Measurements from ENCODE around the gene NDUFS2.
A peak's percentile ranks its signal among the peaks of the same experiment; 100 is the strongest.
"Not testable (repeated sequence)": the region's sequence is repeated elsewhere in the genome, so short reads cannot be mapped to it uniquely, and the experiment has no call there.

NDUFS2 gene

DNA sequence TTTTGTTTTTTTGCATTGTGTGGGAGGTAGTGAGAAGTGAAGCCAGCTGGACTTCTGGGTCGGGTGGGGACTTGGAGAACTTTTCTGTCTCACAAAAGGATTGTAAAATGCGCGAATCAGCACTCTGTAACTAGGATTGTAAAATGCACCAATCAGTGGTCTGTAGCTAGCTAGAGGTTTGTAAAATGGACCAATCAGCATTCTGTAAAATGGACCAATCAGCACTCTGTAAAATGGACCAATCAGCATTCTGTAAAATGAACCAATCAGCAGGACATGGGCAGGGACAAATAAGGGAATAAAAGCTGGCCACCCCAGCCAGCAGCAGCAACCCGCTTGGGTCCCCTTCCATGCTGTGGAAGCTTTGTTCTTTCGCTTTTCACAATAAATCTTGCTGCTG is 47.9 kb downstream of the NDUFS2 start:
- not testable (repeated sequence) for DNase-seq (ENCODE audit: low read depth in 2 of 2)

DNA sequence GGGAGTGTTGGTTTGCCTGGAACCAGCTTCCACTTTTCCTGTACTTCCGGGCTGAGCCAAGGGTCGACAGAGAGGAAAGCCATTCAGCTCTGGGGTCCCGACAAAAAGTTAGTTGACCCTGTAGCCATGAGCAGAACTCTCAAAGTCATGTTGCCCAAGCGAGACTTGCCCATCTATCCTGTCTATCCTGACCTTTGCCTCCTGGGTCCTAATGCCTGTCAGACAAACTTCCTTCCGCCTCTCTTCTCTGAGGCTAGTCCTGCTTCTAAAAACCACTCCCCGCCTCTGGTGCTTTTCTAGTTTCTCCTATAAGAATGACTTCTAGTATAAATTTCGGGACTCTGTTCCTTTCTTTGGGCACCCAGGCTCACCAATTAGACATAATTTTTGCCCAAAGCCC is 48.7 kb downstream of the NDUFS2 start:
- DNase-seq (ENCODE audit: low read depth in 2 of 2) = no peak

DNA sequence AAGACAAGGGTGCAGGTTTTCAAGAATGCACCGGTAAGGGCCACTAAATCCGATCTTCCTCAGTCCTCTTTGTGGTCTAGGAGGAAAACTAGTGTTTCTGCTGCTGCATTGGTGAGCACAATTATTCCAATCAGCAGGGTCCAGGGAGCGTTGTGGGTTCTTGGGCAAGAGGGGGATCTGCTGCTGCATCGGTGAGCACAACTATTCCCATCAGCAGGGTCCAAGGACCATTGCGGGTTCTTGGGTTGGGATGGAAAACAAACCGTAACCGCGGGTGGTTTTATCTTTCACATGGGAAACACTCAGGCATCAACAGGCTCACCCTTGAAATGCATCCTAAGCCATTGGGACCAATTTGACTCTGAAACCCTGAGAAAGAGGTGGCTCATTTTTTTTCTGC is 49.4 kb downstream of the NDUFS2 start:
- no peak for DNase-seq (ENCODE audit: low read depth in 2 of 2)

DNA sequence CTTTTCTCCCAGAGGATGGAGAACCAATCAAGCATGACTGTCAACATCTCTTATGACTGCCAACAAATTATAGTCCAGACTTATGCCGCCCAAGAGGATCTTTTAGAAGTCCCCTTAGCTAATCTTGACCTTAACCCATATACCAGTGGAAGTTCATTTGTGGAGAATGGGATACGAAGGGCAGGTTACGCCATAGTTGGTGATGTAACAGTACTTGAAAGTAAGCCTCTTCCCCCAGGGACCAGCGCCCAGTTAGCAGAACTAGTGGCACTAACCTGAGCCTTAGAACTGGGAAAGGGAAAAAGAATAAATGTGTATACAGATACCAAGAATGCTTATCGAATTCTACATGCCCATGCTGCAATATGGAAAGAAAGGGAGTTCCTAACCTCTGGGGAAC is 53.1 kb downstream of the NDUFS2 start:
- DNase-seq (ENCODE audit: low read depth in 2 of 2) = not testable (repeated sequence)

DNA sequence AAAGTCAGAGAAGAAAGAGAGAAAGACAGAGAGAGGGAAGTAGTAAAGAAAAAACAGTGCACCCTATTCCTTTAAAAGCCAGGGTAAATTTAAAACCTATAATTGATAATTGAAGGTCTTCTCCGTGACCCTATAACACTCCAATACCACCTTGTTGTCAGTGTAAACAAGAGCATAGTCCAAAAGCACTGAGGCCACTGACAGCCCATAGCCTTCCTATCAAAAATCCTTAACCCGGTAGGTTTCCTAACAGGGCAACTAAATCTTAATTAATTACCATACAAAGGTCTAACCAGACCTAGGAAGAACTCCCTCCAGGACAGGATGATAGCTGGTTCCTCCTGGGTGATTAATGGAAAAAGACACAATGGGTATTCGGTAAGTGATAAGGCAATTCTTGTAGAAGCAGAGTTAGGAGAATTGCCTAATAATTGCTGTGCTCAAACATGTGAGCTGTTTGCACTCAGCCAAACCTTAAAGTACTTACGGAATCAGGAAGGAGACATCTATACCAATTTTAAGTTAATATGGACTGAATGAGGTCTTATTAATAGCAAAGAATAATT is 53.9 kb downstream of the NDUFS2 start:
- DNase-seq (ENCODE audit: low read depth in 2 of 2) = not testable (repeated sequence)

DNA sequence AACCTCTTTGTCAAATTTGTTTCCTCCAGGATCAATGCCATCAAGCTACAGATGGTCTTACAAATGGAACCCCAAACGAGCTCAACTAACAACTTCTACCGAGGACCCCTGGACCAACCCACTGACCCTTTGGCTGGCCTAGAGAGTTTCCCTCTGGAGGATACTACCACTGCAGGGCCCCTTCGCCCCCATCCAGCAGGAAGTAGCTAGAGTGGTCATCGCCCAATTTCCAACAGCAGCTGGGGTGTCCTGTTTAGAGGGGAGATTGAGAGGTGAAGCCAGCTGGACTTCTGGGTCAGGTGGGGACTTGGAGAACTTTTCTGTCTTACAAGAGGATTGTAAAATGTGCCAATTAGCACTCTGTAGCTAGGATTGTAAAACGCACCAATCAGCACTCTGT is 54.9 kb downstream of the NDUFS2 start:
- DNase-seq (ENCODE audit: low read depth in 2 of 2) = not testable (repeated sequence)

DNA sequence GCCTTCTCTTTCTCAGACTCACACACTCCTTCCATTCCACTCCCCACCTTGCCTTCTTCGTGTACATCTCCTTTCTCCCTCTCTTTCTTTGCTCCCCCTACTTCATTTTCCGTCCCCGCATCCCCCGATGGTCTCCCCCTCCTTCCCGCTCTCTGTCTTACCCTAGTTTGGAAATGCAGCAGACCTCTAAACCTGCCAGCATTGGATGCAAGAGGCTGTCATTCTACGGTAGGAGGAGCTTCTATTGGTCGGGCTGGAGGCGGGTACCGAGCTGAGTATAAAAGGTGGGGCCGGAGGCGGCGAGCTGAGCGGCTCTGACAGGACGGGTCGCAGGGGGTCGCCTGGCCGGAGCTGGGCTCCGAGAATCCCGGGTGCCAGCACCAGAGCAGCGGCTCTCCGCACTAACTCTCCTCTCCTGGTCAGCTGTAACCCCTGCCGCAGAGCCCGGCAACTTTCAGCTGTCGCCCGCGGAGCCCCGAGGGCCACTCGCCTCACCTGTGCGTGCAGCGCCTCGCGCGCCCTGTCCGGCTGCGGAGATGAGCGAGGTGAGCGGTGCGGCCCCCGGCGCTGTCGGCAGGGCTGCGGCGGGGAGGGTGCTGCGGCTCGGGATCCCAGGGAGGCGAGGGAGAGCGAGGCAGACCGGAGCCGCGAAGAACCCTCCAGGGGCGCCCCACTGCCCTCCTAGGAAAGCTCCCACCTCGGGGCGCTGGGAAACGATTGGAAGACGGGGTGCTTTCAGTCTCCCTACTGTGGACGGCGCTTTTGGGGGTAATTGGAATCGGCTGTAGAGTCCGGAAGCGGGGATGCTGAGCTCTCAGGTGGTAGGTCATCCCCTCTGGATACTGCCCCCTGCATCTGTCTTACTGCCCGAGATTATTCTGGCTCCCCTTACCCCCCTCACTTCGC is 56.5 kb downstream of the NDUFS2 start, which contains the start of gene PCP4L1:
TSS of gene PCP4L1 (plus strand) at position 307 of the 906 bp plus-strand sequence. CDS start at position 537, 230 bp downstream.
- peak in 1 of 2 donors; percentile 4 for DNase-seq (ENCODE audit: low read depth in 2 of 2)

DNA sequence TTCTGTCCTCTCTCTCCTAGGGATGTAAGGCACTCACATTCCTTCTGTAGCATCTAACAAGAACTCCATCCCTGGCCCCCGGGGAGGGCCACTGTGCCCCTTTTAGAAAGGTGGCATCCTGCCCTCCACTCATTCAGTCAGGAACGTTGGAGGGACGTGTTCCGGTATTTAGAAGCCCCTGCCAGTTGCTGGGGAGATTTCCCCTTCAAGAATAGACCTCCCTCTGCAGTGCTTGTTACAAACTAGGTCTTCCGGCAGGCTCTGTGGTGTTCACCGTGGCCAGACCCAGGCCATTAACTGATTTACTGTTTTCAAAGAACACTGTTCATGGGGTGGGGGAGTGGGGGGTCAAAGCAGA is 57.2 kb downstream of the NDUFS2 start:
- no peak for DNase-seq (ENCODE audit: low read depth in 2 of 2)

DNA sequence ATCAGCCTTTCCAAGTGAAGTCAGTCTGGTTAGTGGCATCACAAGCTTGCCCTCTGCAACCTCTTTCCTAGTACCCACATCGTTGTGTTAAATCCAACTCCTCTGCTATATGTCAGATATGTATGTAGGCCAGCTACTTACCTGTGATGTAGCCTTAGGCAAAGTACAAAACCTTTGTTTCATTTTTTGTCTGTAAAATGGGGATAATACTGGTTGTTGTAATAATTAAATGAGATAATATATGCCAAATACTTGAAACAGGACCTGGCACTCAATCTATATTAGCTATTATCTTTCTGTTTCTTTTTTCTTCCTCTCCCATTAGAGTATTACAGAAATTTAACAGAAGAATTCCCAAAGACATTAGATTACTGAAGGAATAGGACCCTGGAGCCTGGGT is 57.6 kb downstream of the NDUFS2 start:
- no peak for DNase-seq (ENCODE audit: low read depth in 2 of 2)

DNA sequence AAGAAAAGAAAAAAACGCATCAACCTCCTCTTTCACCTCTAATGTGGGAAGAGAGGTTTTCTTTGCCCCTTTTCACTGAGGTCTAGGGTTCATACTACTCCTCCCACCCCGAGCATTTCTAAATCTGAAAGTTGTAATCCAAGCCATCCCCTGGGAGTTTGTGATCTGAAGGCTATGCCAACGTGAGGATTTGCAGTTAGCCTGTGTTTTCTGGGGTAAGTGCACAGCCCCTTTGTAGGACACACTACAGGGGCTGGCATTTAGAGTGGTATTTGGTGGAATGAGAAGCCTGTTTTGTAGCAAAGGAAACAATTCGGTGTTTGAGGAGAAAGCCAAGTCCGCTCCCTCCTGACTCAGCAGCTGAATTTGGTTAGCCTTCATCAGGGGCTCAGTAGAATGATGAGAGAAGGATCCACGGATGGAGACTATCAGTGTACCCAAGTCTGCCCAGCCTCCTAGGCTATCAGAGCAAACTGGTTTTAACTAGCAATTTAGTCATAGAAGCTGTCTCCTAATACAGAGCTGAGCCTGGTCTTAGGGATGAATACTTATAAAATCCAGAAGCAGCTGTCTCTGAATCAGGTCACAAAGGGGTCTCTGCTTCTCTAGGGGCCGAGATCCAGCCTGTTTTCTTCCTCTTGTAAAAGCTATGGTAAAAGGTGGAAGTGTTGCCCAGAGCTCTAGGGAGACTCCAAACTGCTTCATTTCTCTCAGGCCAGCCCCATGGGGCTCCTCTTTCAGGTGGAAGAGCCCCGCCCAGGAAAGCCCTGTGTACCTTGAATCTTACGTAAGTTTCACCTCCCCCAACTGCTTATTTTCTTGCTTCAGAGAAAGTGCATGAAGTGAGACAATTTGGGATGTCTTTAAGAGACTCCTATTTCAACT is 58.5 kb downstream of the NDUFS2 start:
- no peak for DNase-seq (ENCODE audit: low read depth in 2 of 2)

DNA sequence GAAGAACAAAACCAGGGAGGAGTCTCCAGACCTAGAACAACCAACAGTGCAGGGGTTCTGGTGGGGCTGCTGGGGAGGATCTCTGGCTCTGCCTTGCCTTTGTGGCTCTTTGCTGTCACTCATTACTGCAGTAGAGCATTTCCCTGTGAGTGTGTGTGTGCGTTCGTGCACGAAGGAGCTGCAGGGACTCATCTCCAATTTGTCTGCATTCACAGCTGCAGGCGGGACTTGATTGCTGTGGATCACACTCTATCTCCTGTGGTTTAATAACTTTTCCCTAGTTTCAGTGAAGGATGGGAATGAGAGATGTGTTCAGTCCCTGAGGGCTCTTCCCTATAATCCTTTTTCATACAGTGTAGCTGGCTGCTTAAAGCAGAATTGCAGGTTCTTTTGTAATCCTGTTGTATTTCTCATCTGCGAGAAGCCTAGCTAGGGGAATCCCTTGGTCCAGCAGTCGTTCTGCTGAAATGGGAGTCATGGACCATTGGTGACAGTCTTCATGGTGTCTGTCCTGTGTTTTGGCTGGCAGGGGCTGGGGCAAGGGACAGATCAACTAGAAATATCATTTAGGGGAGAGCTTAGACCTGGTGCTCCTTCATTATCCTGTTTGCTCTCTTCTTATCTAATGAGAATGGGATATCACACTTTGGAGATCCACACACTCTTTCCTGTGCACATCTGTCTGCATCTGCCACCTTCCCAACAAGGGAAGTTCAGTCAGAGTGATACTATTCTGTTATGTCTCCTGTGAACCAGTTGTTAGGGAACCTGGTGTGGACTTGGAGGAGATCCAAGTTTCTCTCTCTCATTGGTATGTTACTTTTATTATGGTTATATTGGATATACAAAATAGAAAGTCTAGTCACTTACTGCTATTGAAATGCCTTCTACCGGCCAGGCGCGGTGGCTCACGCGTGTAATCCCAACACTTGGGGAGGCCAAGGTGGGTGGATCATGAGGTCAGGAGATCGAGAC is 59.4 kb downstream of the NDUFS2 start:
- no peak for DNase-seq (ENCODE audit: low read depth in 2 of 2)

Measured in stimulated activated CD8-positive, alpha-beta memory T cell treated with anti-CD3 and anti-CD28 coated beads, Interleukin-15, amount 100 ng/mL, for 4 hours (primary cell).